Natural killer cell treated with Interleukin-12 subunit alpha and Interleukin-12 subunit beta and Interleukin-15 and Interleukin-18, amount 100 ng/mL, for 72 hours (primary cell): ENCODE results near the gene GOT1. TPM values are rescaled to one million over a fixed set of nuclear protein-coding genes. Genes with fewer than 3 reads are reported as not detected.

Experiments
- ATAC-seq, 2 donors: fragments of 150-1000 bp; cut with Tn5 transposase in 1 of 2; sonication (Bioruptor Pico), chemical (Tn5 transposase) in 1 of 2; 2 replicates each; pipeline ENCODE4 v1.10.0; 2021
- DNase-seq: peaks from one replicate; pipeline ENCODE4 v3.0.0; 2022; ENCODE audit warnings: low spot score
- H3K27ac Mint-ChIP-seq, 2 donors: 1 replicate in 1 of 2; 2 replicates in 1 of 2; pipeline ENCODE4 v1.8.0; 2022; ENCODE audit warnings: mixed read lengths in 2 of 2, mild to moderate bottlenecking in 1 of 2, moderate library complexity in 1 of 2
- H3K27me3 Mint-ChIP-seq, 2 donors: 1 replicate in 1 of 2; 2 replicates in 1 of 2; pipeline ENCODE4 v1.8.0; 2022; ENCODE audit warnings: mixed read lengths in 2 of 2
- H3K36me3 Mint-ChIP-seq: one replicate; pipeline ENCODE4 v1.8.0; 2022; ENCODE audit warnings: mixed read lengths
- H3K4me1 Mint-ChIP-seq, 2 donors: 1 replicate in 1 of 2; 2 replicates in 1 of 2; pipeline ENCODE4 v1.8.0; 2022; ENCODE audit warnings: low read depth in 2 of 2, mixed read lengths in 2 of 2, mild to moderate bottlenecking in 1 of 2
- H3K4me3 Mint-ChIP-seq: one replicate; pipeline ENCODE4 v1.8.0; 2022; ENCODE audit warnings: mixed read lengths
- H3K9me3 Mint-ChIP-seq: 2 replicates; pipeline ENCODE4 v1.8.0; 2022; ENCODE audit warnings: mixed read lengths
- total RNA-seq, 2 donors: library from RNA; stranded (reverse); gene quantifications; one replicate each; pipeline ENCODE4 v1.2.3, GENCODE V29; 2022

The GOT1 gene
- total RNA-seq: 10 to 100 TPM; 42.5 to 44.4 TPM

DNA sequence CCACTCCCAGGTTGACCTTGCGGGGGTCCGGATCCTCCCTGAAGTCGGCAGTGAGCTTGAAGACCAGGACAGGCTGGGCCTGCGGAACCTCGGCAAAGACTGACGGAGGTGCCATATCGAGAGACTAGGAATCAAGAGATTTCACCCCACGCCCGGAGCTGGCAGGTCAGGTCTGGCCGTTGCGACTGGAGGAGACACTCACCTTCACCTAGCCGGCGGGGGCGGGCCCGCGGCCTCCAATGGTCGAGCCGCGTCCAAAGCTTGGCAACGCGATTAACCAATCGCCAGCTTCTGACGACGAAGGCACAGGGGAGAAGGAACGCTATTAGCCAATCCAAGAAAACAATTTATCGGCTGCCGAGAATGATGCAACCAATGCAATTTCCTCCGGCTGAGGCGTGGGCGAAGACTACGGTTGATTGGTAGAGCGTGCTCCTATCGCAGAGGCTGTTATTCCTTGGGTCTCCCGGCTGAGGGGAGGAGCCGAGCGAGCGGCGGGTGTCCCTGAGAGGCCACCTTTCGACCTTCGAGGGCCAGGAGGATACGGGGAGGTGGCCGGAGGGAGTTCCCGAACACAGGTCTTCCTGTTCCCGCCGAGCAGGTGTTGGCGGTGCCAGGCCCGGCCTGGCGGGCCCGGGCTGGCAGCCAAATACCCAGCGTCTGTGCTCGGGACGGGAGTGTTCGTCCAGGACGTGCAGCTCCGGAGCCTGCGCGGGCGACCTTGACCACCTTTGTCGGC lies at the start of gene GOT1:
GOT1 (minus strand) TSS at position 174 of the 739 bp plus-strand sequence; CDS start at position 115, 59 bp downstream.
- Mint-ChIP-seq H3K9me3 (no peaks in the 10 kb centered on the region), H3K27me3 (no peaks in the 10 kb centered on the region), H3K36me3 (no peaks in the 10 kb centered on the region), H3K4me3 (peak within 1 kb of the TSS; percentile 100), H3K27ac (peak within 1 kb of the TSS; percentile 86 to 96), H3K4me1 (peaks cover 36 to 40% of the 10 kb centered on the region in 2 donors)
- ATAC-seq (peak; percentile 97), DNase-seq (peak; percentile 94)

DNA sequence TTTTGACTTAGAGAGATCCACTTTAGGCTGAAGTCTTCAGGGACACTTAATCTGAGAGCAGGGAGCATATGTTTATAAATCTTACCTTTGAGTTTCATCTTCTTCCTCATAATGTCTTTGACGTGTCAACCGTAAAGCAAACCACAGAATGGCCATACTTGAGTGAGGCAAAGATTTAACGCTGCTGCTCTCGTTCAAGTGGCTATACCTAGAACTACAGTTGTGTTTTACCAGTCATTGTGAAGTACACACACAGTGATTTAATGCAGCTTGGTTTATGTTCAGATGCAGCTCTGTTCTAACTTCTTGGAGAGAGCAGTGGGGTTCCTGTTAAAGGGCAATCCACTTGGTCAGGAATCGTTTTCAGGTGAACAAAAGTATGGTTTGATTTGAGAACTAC lies 39.9 kb upstream of the GOT1 start:
- peaks cover 12 to 41% of the 10 kb centered on the region in 2 donors for H3K27me3 Mint-ChIP-seq
- no peak overlapping the region for H3K4me3 Mint-ChIP-seq
- no peak for DNase-seq
- H3K27ac Mint-ChIP-seq: no peak overlapping the region
- ATAC-seq: no peak
- no peaks in the 10 kb centered on the region for H3K9me3 Mint-ChIP-seq
- no peaks in the 10 kb centered on the region for H3K4me1 Mint-ChIP-seq
- no peaks in the 10 kb centered on the region for H3K36me3 Mint-ChIP-seq

DNA sequence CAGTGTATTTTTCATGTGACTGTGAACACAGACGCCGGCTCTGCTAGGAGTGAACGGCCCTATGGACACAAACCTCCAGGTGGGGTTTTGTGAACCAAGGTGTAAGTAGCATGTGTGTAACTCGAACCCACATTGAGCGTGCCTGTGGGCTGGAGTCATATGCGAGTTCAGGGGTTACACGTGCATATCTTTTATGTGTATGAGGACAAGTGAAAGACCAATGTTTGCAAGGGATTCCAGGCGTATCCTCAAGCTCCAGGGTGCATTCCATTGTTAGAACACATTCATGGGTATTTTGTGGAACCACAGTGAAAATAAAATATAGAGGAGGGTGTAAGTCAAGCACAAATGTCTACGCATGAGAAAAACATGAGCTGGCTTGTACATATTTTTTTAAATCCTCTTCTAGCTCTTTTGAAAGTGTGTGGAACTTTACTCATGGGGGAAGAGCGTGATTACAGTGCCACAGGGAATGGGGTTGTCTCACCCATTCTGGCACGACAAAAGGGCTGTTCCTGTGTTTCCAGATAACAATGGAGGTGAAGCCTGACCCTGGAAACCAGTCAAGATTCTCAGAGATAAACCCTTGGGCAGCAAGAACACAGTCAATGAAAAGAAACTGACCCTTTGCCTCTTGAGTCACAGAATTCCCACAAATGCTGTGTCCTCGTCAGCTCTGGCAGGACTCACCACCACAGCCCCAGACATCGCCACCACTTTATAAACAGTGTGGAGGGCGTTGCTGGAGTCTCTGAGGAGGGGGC lies 37.0 kb upstream of the GOT1 start:
- ATAC-seq (no peak), DNase-seq (no peak)
- H3K9me3 Mint-ChIP-seq: no peaks in the 10 kb centered on the region
- H3K4me3 Mint-ChIP-seq: no peak overlapping the region
- H3K36me3 Mint-ChIP-seq: no peaks in the 10 kb centered on the region
- H3K4me1 Mint-ChIP-seq: no peaks in the 10 kb centered on the region
- no peak overlapping the region for H3K27ac Mint-ChIP-seq
- H3K27me3 Mint-ChIP-seq: peaks cover 7 to 39% of the 10 kb centered on the region in 2 donors

DNA sequence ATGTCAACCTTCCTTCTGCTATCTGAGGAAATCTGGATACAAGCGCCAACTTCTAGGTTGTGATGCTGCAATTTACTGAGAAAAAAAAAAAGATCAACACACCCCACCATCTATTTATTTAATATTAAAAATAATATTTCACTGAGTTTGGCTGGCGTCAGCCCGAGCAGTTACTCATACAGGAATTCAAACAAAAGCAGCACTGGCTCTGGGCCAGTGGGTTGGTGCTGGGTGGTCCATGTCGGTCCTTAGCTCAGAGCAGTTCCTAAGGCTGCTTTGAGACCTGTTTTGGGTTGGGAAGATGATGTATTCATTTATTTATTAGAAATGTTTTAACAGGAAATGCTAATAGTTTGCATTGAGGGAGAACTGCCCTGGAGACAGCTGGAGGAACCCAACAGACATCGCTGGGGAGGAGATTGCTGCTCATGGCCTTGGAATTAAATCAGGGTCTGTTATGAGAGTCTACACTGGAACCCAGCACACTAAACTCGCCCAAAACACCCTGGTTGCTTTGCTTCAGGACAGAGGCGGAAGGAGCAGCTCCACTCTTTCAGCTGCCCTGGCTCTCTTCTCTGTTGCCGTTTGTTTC lies 36.3 kb upstream of the GOT1 start:
- no peaks in the 10 kb centered on the region for H3K9me3 Mint-ChIP-seq
- H3K27ac Mint-ChIP-seq: no peak overlapping the region

DNA sequence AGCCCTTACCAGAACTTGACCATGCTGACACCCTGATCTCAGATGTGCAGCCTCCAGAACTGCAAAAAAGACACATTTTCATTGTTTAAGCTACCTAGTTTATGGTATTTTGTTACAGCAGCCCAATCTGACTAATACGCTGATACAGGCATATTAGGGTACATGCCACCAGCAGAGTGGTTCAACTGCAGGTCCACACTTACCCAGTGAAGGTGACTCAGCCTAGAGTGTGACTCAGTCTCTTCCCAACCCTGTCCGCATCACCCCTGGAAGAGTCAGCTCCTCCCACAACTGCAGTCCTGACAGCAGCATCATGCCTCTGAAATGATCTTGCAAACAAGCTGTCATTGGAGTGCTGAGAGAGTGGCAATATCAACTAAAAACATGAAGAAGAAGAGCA lies 30.8 kb upstream of the GOT1 start:
- H3K27me3 Mint-ChIP-seq: peaks cover 22 to 35% of the 10 kb centered on the region in 2 donors
- H3K4me3 Mint-ChIP-seq: no peak overlapping the region
- no peak overlapping the region for H3K27ac Mint-ChIP-seq
- ATAC-seq (no peak), DNase-seq (no peak)
- no peaks in the 10 kb centered on the region for H3K9me3 Mint-ChIP-seq
- H3K4me1 Mint-ChIP-seq: no peaks in the 10 kb centered on the region
- H3K36me3 Mint-ChIP-seq: no peaks in the 10 kb centered on the region

More for the DNA sequence above, 36.3 kb upstream of the GOT1 start:
- Mint-ChIP-seq H3K4me1 (no peaks in the 10 kb centered on the region), H3K27me3 (peaks cover 7 to 34% of the 10 kb centered on the region in 2 donors), H3K36me3 (no peaks in the 10 kb centered on the region), H3K4me3 (no peak overlapping the region)
- DNase-seq (no peak), ATAC-seq (no peak)

DNA sequence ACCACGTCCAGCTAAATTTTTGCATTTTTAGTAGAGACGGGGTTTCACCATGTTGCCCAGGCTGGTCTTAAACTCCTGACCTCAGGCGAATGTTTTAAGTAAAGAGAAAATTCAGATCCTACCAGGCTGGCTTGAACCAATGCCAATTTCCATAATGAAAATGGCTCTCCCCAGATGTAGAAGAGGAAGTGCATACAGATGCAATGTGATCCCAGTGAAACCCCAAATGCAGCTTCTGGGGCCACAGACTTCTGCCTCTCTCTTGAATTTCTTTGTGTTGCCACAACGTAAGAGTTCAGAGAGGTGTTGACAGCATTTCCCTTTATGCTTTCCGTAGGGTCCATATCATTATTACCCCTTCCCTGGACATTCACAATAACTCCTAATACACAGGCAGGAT lies 29.6 kb upstream of the GOT1 start:
- H3K36me3 Mint-ChIP-seq: no peaks in the 10 kb centered on the region
- H3K9me3 Mint-ChIP-seq: no peaks in the 10 kb centered on the region
- H3K27me3 Mint-ChIP-seq: peaks cover 22 to 35% of the 10 kb centered on the region in 2 donors
- no peak overlapping the region for H3K4me3 Mint-ChIP-seq
- DNase-seq (no peak), ATAC-seq (no peak)
- H3K4me1 Mint-ChIP-seq: no peaks in the 10 kb centered on the region
- no peak overlapping the region for H3K27ac Mint-ChIP-seq

DNA sequence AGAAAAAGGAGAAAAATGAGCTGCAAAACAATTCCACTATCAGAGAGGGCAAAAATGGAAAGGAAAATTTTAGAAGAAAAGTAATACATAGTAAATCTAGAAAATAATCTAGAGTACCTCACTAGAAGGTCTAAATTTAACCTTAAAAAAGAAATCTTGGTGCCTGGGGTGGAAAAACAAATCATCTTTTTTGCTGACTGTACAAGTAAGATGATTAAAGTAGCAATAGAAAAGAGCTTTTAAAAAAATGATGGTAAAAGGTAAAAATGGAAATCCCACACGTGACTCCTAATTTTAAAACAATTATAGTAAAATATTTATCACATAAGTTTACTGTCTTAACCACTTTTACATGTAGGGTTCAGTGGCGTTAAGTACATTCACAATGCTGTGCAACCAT lies 28.8 kb upstream of the GOT1 start:
- Mint-ChIP-seq H3K27me3 (peaks cover 26 to 37% of the 10 kb centered on the region in 2 donors), H3K4me3 (no peak overlapping the region), H3K4me1 (no peaks in the 10 kb centered on the region), H3K27ac (no peak overlapping the region), H3K9me3 (no peaks in the 10 kb centered on the region), H3K36me3 (no peaks in the 10 kb centered on the region)
- DNase-seq (no peak), ATAC-seq (no peak)

DNA sequence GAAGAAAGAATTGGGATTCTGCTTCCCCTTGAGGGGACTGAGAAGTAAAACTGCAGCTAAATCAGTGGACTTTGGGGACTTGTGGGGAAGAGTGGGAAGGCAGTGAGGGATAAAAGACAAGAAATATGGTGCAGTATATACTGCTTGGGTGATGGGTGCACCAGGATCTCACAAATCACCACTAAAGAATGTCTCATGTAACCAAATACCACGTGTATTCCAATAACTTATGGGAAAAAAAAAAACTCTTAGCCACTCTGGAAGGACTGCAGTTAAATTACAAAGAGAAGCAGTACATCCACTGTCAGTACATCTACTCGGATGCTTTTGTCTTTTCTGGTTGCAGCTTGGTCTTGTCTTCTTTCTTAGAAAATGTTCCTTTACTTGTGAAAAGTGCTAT lies 27.4 kb upstream of the GOT1 start:
- H3K27ac Mint-ChIP-seq: no peak overlapping the region
- H3K9me3 Mint-ChIP-seq: no peaks in the 10 kb centered on the region
- H3K36me3 Mint-ChIP-seq: no peaks in the 10 kb centered on the region
- no peaks in the 10 kb centered on the region for H3K4me1 Mint-ChIP-seq
- DNase-seq: no peak
- no peak overlapping the region for H3K4me3 Mint-ChIP-seq
- no peak for ATAC-seq
- peaks cover 29 to 42% of the 10 kb centered on the region in 2 donors for H3K27me3 Mint-ChIP-seq

DNA sequence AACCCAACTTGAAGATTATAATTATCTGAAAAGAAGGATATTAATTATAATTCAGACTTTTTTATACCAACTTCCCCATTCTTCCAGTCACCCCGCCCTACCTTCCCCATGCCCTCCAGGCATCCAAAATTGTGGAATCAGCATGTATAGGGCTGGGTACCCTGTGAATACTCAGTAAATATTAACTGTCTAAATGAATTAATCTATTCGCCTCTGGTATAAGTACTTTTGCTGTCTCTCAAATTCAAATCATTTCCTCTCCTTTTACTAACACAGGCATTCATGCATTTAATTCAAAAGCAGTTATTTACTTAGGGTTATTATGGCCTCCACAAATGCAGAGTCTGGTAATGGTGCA lies 26.5 kb upstream of the GOT1 start:
- H3K36me3 Mint-ChIP-seq: no peaks in the 10 kb centered on the region
- DNase-seq: no peak
- H3K4me3 Mint-ChIP-seq: no peak overlapping the region
- no peak overlapping the region for H3K27ac Mint-ChIP-seq
- H3K9me3 Mint-ChIP-seq: no peaks in the 10 kb centered on the region
- no peak for ATAC-seq
- H3K4me1 Mint-ChIP-seq: no peaks in the 10 kb centered on the region
- H3K27me3 Mint-ChIP-seq: peaks cover 29 to 50% of the 10 kb centered on the region in 2 donors

DNA sequence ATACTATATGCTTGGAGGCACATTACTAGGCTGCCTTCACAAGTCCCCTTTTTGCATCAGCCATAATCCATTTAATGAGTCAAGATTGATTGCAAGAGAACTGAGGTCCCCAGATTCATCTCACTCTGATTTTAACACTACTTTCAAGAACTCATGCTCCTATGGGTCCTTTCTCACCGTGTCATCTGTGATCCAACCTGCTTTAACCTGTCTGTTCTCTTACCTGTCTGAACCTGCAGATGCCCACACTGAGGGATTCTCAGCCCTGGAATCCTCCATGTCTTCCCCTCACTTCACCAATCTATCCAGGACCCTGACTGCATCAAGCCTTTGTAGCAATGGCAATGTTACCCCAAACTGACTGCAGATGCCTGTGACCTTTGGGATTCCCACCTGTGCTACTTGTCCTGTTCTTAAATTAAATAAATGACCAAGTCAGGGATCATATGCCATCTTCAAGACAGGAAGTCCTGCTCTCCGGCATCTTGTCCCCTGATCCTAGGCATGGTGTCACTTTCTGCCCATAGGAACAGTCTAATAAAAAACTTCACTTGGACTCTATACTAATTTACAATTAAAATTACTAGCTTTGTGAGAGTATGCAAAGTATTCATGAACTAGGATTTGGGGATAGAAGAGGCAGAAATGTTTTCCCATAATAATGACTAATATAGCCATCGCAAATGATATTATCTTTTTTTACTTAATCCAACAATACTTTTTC lies 25.9 kb upstream of the GOT1 start:
- ATAC-seq: no peak
- no peak for DNase-seq
- Mint-ChIP-seq H3K4me3 (no peak overlapping the region), H3K27ac (no peak overlapping the region), H3K4me1 (no peaks in the 10 kb centered on the region), H3K27me3 (peaks cover 28 to 50% of the 10 kb centered on the region in 2 donors), H3K36me3 (no peaks in the 10 kb centered on the region), H3K9me3 (no peaks in the 10 kb centered on the region)

DNA sequence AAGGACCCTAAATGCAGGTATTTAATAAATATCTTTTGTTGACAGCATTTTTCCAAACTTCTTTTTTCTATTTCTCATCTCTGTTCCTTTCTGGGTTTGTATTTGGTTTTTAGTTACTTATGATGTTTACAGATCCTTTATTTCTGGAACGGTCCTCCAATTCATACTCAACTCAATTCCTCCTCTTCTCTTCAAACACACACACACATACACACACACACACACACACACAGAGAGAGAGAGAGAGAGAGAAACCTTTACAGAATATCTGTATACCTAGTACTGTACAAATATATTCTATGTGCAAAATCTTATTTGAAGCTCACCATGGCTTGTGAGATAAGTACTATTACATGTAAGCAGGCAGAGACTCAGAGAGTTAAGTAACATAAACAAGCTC lies 21.6 kb upstream of the GOT1 start:
- H3K27me3 Mint-ChIP-seq: peaks cover 28 to 63% of the 10 kb centered on the region in 2 donors
- no peaks in the 10 kb centered on the region for H3K4me1 Mint-ChIP-seq
- DNase-seq: no peak
- H3K36me3 Mint-ChIP-seq: no peaks in the 10 kb centered on the region
- no peak overlapping the region for H3K4me3 Mint-ChIP-seq
- no peak overlapping the region for H3K27ac Mint-ChIP-seq
- ATAC-seq: no peak
- H3K9me3 Mint-ChIP-seq: no peaks in the 10 kb centered on the region

DNA sequence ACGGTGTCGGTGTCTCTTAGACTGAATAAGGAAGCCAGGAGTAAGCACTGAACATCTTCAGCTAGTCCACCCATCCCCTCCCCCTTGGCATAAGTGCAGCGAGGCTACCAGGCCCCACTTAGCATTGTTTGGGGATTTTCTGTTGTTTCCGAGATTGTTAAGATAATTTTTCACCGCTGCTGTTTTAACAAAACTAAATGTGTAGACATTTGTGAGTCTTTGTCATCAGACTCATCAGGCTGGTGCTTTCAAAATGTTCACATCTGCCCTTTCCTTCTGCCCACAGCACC lies 21.0 kb upstream of the GOT1 start:
- ATAC-seq: no peak
- Mint-ChIP-seq H3K4me1 (no peaks in the 10 kb centered on the region), H3K36me3 (no peaks in the 10 kb centered on the region), H3K27me3 (peaks cover 31 to 65% of the 10 kb centered on the region in 2 donors), H3K4me3 (no peak overlapping the region), H3K9me3 (no peaks in the 10 kb centered on the region), H3K27ac (no peak overlapping the region)
- DNase-seq: no peak

DNA sequence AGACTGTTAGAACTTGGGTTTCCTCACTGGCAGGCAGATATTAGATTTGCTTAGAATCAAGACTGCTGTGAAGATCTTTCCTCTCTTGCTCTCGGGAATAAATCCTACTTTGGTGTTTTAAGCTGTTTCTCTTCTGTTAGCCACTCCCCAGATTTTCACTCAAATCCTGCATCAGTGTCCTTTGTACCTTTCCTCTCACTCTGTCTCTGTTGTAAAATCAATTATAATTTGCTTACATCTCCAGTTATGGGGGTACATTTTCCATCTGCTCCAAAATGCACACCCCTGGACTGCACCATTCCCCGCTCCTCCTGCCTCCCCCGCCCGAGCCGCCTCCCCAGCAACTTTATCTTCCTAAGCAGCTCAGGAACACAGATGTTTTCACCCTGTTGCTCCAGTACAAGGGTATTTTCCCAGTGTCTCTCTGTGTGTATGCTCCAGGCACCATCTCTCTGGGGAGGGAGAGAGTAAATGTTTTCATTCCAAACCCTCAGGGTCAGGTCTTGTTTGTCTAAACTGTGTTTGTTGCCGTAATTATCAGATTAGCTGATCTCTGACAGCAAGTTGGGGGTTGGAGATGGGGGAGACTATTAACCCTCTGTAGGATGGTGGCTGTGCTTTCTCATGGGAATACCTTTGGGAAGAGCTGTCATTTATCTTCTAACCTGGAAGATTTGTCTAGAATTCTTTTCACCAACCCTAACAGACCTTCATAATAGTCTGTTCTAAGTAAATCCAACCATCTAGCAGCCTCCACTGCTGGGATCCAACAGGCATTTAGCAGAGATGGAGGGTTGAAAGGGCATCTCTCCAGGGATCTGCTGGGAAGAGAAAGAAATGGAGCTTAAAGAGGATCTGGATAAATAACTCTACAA lies 20.4 kb upstream of the GOT1 start:
- H3K36me3 Mint-ChIP-seq: no peaks in the 10 kb centered on the region
- H3K27me3 Mint-ChIP-seq: peaks cover 31 to 62% of the 10 kb centered on the region in 2 donors
- ATAC-seq (no peak), DNase-seq (no peak)
- H3K4me3 Mint-ChIP-seq: no peak overlapping the region
- H3K4me1 Mint-ChIP-seq: no peaks in the 10 kb centered on the region
- no peak overlapping the region for H3K27ac Mint-ChIP-seq
- no peaks in the 10 kb centered on the region for H3K9me3 Mint-ChIP-seq
